T-helper 1 cell treated with Interleukin-12 subunit alpha and Interleukin-12 subunit beta and Interleukin-4 antibody, amounts not matched to agents 30 μg/mL and 1 μg/mL, for 36 hours (primary cell): ENCODE measurements around the gene IPO7.

Experiments
- H3K27ac Mint-ChIP-seq: one replicate; pipeline ENCODE4 v1.8.0; 2021; ENCODE audit warnings: mild to moderate bottlenecking, mixed read lengths
- H3K27me3 Mint-ChIP-seq: one replicate; pipeline ENCODE4 v1.8.0; 2021; ENCODE audit warnings: low read depth, mixed read lengths
- H3K36me3 Mint-ChIP-seq: one replicate; pipeline ENCODE4 v1.8.0; 2021; ENCODE audit warnings: low read depth, mixed read lengths
- H3K4me1 Mint-ChIP-seq: one replicate; pipeline ENCODE4 v1.8.0; 2021; ENCODE audit warnings: low read depth, mixed read lengths
- H3K4me3 Mint-ChIP-seq: one replicate; pipeline ENCODE4 v1.8.0; 2021; ENCODE audit warnings: mild to moderate bottlenecking, moderate library complexity, mixed read lengths
- H3K9me3 Mint-ChIP-seq: one replicate; pipeline ENCODE4 v1.8.0; 2021; ENCODE audit warnings: mixed read lengths

Gene IPO7

GRCh38 chr11:9494316-9494715, 109.9 kb downstream of the IPO7 start:
- Mint-ChIP-seq H3K27ac (no peak overlapping the region), H3K4me1 (peaks cover 4% of the 10 kb centered on the region), H3K4me3 (no peak overlapping the region), H3K9me3 (no peaks in the 10 kb centered on the region), H3K27me3 (no peaks in the 10 kb centered on the region), H3K36me3 (peaks cover 38% of the 10 kb centered on the region)

DNA sequence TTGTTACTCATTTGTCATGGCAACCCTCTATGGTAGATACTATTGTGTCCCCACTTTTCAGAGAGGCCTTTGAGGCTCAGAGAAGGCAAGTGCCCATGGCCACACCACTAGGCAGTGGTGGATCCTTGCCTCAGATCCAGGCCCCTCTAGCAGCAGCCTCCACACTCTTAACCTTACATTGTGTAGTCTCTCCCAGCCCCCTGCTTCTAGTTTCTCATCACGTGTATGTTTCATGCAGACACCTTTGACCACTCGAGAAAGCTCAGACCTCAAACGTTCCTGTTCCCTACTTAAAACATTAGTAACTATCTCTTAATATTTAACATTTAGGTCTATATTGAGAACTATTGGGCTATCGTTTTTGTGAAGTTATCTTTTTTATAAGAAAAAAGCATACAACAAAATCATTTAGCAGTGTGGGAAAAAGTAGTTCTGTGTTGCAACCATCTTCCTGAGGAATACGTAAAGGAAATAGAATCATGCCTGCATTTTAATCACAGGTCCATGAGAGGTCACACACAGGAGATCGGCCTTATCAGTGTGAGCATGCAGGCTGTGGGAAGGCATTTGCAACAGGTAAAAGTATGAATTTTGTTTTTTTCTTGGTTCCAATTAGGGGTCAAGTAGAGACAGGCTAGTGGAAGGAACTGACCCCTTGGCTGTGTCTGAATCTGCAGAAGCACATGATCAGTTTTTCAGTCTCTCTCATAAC, 111.5 kb downstream of the IPO7 start:
- Mint-ChIP-seq H3K27me3 (no peaks in the 10 kb centered on the region), H3K9me3 (no peaks in the 10 kb centered on the region), H3K27ac (no peak overlapping the region), H3K4me1 (peaks cover 4% of the 10 kb centered on the region), H3K4me3 (no peak overlapping the region), H3K36me3 (peaks cover 40% of the 10 kb centered on the region)
